Measurements from ENCODE around the gene TARS2.
A peak's percentile ranks its signal among the peaks of the same experiment; 100 is the strongest.

Gene TARS2

GRCh38 chr1:150544204-150544603 lies 57.0 kb downstream of the TARS2 start:
- no peak overlapping the region for H3K27ac Mint-ChIP-seq
- no peak overlapping the region for H3K4me3 Mint-ChIP-seq
- no peaks in the 10 kb centered on the region for H3K4me1 Mint-ChIP-seq
- ATAC-seq (no peak), DNase-seq (ENCODE audit: low spot score in 2 of 2) (no peak)
- no peaks in the 10 kb centered on the region for H3K9me3 Mint-ChIP-seq
- H3K36me3 Mint-ChIP-seq, result no peaks in the 10 kb centered on the region

- H3K4me1 Mint-ChIP-seq, result peaks cover 9% of the 10 kb centered on the region
- ATAC-seq (no peak), DNase-seq (ENCODE audit: low spot score in 2 of 2) (no peak)
- peaks cover 5% of the 10 kb centered on the region for H3K36me3 Mint-ChIP-seq
- no peak overlapping the region for H3K27ac Mint-ChIP-seq
- no peak overlapping the region for H3K4me3 Mint-ChIP-seq
- H3K9me3 Mint-ChIP-seq, result no peaks in the 10 kb centered on the region
These were observed 58.3 kb downstream of the TARS2 start for GRCh38 chr1:150545486-150546032.

- Mint-ChIP-seq H3K27ac (no peak overlapping the region), H3K9me3 (no peaks in the 10 kb centered on the region), H3K36me3 (peaks cover 5% of the 10 kb centered on the region), H3K4me1 (peaks cover 17% of the 10 kb centered on the region), H3K4me3 (no peak overlapping the region)
- ATAC-seq (no peak), DNase-seq (ENCODE audit: low spot score in 2 of 2) (no peak)
These were observed 59.2 kb downstream of the TARS2 start for GRCh38 chr1:150546294-150546937.

GRCh38 chr1:150548324-150548631 lies 61.1 kb downstream of the TARS2 start:
- no peak for DNase-seq (ENCODE audit: low spot score in 2 of 2)
- Mint-ChIP-seq H3K4me3 (peak overlapping the region; percentile 71), H3K27ac (no peak overlapping the region), H3K9me3 (no peaks in the 10 kb centered on the region), H3K36me3 (peaks cover 5% of the 10 kb centered on the region), H3K4me1 (peaks cover 36% of the 10 kb centered on the region)
- ATAC-seq, result no peak

- H3K36me3 Mint-ChIP-seq, result peaks cover 5% of the 10 kb centered on the region
- peak within 1 kb of the TSS; percentile 67 for H3K27ac Mint-ChIP-seq
- peaks cover 39% of the 10 kb centered on the region for H3K4me1 Mint-ChIP-seq
- peak within 1 kb of the TSS; percentile 71 for H3K4me3 Mint-ChIP-seq
- no peak for DNase-seq (ENCODE audit: low spot score in 2 of 2)
- no peaks in the 10 kb centered on the region for H3K9me3 Mint-ChIP-seq
- ATAC-seq, result peak; percentile 79
These were observed 61.6 kb downstream of the TARS2 start, which contains the start of gene ADAMTSL4 for GRCh38 chr1:150548632-150549495. ADAMTSL4 (plus strand) TSS chr1:150549408; CDS start chr1:150552289, 2,881 bp downstream.

GRCh38 chr1:150549496-150550221 lies 62.4 kb downstream of the TARS2 start:
- H3K36me3 Mint-ChIP-seq, result peaks cover 5% of the 10 kb centered on the region
- peak overlapping the region; percentile 67 for H3K27ac Mint-ChIP-seq
- peaks cover 39% of the 10 kb centered on the region for H3K4me1 Mint-ChIP-seq
- no peak for DNase-seq (ENCODE audit: low spot score in 2 of 2)
- peak overlapping the region; percentile 71 for H3K4me3 Mint-ChIP-seq
- no peaks in the 10 kb centered on the region for H3K9me3 Mint-ChIP-seq
- no peak for ATAC-seq

GRCh38 chr1:150550222-150551050 lies 63.2 kb downstream of the TARS2 start:
- H3K9me3 Mint-ChIP-seq, result no peaks in the 10 kb centered on the region
- DNase-seq (ENCODE audit: low spot score in 2 of 2) (no peak), ATAC-seq (no peak)
- H3K27ac Mint-ChIP-seq, result peak overlapping the region; percentile 67
- peak overlapping the region; percentile 71 for H3K4me3 Mint-ChIP-seq
- peaks cover 9% of the 10 kb centered on the region for H3K36me3 Mint-ChIP-seq
- H3K4me1 Mint-ChIP-seq, result peaks cover 39% of the 10 kb centered on the region

GRCh38 chr1:150551051-150551783 lies 64.0 kb downstream of the TARS2 start:
- Mint-ChIP-seq H3K27ac (no peak overlapping the region), H3K36me3 (peaks cover 12% of the 10 kb centered on the region), H3K4me1 (peaks cover 39% of the 10 kb centered on the region), H3K4me3 (no peak overlapping the region), H3K9me3 (no peaks in the 10 kb centered on the region)
- DNase-seq (ENCODE audit: low spot score in 2 of 2) (no peak), ATAC-seq (no peak)

GRCh38 chr1:150551784-150552127 lies 64.5 kb downstream of the TARS2 start:
- no peaks in the 10 kb centered on the region for H3K9me3 Mint-ChIP-seq
- no peak for DNase-seq (ENCODE audit: low spot score in 2 of 2)
- peak overlapping the region; percentile 79 for H3K27ac Mint-ChIP-seq
- ATAC-seq, result no peak
- peaks cover 39% of the 10 kb centered on the region for H3K4me1 Mint-ChIP-seq
- peaks cover 12% of the 10 kb centered on the region for H3K36me3 Mint-ChIP-seq
- no peak overlapping the region for H3K4me3 Mint-ChIP-seq

- peak overlapping the region; percentile 79 for H3K27ac Mint-ChIP-seq
- peaks cover 12% of the 10 kb centered on the region for H3K36me3 Mint-ChIP-seq
- ATAC-seq (peak; percentile 11), DNase-seq (ENCODE audit: low spot score in 2 of 2) (no peak)
- no peaks in the 10 kb centered on the region for H3K9me3 Mint-ChIP-seq
- no peak overlapping the region for H3K4me3 Mint-ChIP-seq
- H3K4me1 Mint-ChIP-seq, result peaks cover 39% of the 10 kb centered on the region
These were observed 65.1 kb downstream of the TARS2 start for GRCh38 chr1:150552128-150552910.

- peaks cover 12% of the 10 kb centered on the region for H3K36me3 Mint-ChIP-seq
- no peak overlapping the region for H3K4me3 Mint-ChIP-seq
- DNase-seq (ENCODE audit: low spot score in 2 of 2) (no peak), ATAC-seq (no peak)
- H3K9me3 Mint-ChIP-seq, result no peaks in the 10 kb centered on the region
- peak overlapping the region; percentile 79 for H3K27ac Mint-ChIP-seq
- H3K4me1 Mint-ChIP-seq, result peaks cover 39% of the 10 kb centered on the region
These were observed 65.7 kb downstream of the TARS2 start for GRCh38 chr1:150552911-150553289.

- H3K27ac Mint-ChIP-seq, result no peak overlapping the region
- no peaks in the 10 kb centered on the region for H3K9me3 Mint-ChIP-seq
- H3K36me3 Mint-ChIP-seq, result peaks cover 12% of the 10 kb centered on the region
- H3K4me3 Mint-ChIP-seq, result no peak overlapping the region
- peaks cover 39% of the 10 kb centered on the region for H3K4me1 Mint-ChIP-seq
- DNase-seq (ENCODE audit: low spot score in 2 of 2) (no peak), ATAC-seq (no peak)
These were observed 66.3 kb downstream of the TARS2 start for GRCh38 chr1:150553392-150554085.

- peaks cover 39% of the 10 kb centered on the region for H3K4me1 Mint-ChIP-seq
- DNase-seq (ENCODE audit: low spot score in 2 of 2) (no peak), ATAC-seq (no peak)
- no peaks in the 10 kb centered on the region for H3K9me3 Mint-ChIP-seq
- H3K36me3 Mint-ChIP-seq, result peaks cover 12% of the 10 kb centered on the region
- no peak overlapping the region for H3K27ac Mint-ChIP-seq
- H3K4me3 Mint-ChIP-seq, result no peak overlapping the region
These were observed 66.8 kb downstream of the TARS2 start for GRCh38 chr1:150554086-150554452.
